ENCODE results near the gene KRTAP5-7.
"Not testable (repeated sequence)": the region's sequence is repeated elsewhere in the genome, so short reads cannot be mapped to it uniquely, and the experiment has no call there.

KRTAP5-7 gene

DNA sequence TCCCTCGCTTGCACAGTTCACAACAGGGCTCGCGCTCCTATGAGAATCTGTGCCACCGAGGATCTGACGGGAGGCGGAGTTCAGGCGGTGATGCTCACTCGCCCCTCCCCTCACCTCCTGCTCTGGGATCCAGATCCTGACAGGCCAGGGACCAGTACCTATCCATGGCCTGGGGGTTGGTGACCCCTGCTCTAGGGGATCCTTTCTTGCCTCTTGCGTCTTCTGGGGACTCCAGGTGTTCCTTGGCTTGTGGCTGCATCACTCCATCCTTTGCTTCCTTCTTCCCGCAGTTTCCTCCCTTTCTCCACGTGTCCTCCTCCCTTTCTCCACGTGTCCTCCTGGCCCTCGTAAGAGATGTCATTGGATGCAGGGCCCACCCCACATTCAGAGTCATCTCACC, 30.6 kb upstream of the KRTAP5-7 start:
- no peak for DNase-seq

DNA sequence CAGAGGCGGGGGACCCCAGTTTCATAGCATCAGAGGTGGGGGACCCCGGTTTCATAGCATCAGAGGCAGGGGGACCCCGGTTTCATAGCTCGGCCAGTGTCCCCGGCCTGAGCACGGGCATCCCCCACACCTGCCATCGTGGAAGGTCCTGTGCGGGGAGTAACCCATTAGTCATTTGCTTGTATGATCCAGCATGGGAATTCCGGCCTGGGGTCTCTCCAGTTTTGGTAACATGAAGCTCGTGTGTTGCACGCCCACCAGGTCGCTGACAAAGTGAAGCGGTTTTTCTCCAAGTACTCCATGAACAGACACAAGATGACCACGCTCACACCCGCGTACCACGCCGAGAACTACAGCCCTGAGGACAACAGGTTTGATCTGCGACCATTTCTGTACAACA, 29.0 kb upstream of the KRTAP5-7 start:
- DNase-seq: no peak

DNA sequence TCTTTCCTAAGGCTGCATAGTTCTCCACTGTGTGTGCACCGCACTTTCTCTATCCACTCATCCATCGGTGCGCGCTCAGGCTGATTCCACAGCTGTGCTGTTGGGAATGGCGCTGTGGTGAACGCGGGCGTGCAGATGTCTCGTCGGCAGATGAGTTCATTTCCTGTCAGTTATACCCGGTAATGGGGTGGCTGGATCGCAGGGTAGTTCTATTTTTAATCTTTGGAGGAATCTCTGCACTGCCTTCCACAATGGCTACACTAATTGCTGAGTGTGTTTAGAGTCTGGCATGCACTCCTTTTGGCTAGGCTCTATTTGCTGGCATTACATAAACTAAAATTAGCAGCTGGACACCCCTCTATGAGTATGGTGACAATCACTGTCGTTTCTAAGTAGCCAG, 27.9 kb upstream of the KRTAP5-7 start:
- no peak for DNase-seq

GRCh38 chr11:71499546-71499945, 27.5 kb upstream of the KRTAP5-7 start:
- no peak for DNase-seq

GRCh38 chr11:71500601-71501021, 26.5 kb upstream of the KRTAP5-7 start:
- DNase-seq: no peak

DNA sequence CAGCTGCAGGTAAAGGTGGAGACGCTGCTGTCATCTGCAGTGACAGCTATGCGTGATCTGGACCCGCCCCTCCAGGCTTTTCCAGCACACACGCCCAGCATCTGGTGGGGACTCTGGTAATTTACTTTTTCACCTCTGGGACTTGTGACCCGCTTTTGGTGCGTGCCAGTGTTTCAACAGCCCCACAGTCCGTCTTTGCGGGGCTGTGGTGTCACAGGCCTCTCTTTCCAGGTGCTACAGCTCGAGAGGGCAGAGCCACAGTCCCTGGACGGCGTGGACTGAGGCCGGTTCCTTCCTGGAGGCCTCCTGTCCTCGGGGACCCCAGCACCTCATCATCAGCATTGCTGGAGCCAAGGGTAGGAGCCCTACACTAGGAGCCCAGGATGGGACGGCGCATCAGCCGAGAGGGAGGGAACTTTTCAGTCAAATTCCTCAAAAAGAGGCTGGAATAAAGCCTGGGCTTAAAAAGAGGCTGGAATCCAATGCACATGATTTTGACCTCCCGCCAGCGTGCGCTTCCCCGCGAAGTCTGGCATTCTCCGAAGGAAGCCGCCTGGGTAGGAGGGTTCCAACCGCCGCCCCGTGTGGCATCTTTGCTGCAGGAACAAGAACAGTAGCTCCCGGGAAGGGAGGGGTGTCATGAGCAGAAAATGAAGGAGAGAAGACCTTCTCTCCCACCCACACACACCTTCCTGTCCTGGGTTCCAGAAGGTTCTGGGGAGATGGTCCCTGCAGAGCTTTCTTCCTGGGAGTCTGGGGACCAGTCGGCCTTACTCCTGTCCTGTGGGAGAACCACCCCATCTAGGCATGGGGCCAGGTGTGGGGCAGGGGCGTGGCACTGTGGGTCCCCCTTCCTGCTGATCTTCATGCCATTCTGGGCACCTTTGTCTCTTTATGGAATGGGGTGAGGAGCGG, 25.7 kb upstream of the KRTAP5-7 start:
- no peak for DNase-seq

GRCh38 chr11:71502026-71502425, 25.0 kb upstream of the KRTAP5-7 start:
- DNase-seq: no peak

- no peak for DNase-seq
Measured at GRCh38 chr11:71502871-71503435, 24.1 kb upstream of the KRTAP5-7 start.

DNA sequence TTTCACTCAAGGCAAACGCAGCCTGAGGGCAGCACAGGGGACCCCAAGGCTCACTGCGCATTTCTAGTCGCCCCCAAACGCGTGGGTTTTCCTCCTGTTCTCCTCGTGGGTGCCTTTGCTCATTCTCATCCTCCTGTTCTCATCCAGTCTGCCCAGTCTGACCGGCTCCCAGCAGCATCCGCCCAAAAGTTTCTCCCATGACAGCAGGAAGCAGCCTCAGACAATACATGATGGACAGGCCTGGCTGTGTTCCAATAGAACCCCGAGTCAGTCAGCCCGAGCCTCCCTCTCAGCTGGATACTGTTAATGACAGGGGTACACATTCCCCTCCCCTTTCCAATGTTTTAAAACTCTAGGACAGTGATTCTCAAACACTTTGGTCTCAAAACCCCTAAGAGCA, 22.5 kb upstream of the KRTAP5-7 start:
- no peak for DNase-seq

DNA sequence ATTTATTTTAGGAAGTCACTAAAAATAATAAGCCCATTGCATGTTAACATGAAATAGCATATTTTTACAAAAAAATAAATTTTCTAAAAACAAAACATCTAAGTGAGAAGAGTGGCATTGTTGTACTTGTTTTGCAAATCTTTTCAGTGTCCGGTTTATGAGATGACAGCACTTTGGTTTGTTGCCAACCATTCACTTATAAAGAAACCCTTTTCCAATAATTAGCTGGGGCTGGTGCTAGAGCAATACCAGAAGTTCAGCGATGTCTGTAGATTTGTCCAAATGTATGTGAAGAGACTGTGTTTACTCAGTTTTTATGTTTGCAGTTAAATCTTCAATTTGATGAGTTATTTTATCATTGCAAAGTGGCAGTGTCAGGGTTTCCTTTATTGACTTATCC, 22.1 kb upstream of the KRTAP5-7 start:
- DNase-seq: no peak

- no peak for DNase-seq
Measured at GRCh38 chr11:71505781-71506180, 21.3 kb upstream of the KRTAP5-7 start.

DNA sequence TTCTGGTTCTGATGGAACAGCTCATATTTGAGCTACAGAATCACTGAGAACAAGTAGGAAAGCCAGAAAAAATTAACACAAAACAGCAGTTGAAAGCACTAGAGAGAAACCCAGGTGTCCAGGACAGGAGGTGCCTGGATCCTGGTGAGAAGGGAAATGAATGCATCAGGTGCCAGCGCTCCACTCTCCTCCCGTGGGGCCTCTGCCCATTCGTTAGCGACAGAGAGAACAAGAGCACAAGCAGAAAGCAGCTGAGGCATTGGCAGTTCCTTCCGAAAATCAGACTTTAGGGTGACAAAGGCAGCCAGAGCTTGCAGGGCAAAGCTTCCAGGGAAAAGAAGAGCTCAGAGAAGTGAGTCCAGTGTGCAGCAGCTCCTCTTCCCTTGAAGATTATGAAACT, 20.0 kb upstream of the KRTAP5-7 start:
- DNase-seq: no peak

DNA sequence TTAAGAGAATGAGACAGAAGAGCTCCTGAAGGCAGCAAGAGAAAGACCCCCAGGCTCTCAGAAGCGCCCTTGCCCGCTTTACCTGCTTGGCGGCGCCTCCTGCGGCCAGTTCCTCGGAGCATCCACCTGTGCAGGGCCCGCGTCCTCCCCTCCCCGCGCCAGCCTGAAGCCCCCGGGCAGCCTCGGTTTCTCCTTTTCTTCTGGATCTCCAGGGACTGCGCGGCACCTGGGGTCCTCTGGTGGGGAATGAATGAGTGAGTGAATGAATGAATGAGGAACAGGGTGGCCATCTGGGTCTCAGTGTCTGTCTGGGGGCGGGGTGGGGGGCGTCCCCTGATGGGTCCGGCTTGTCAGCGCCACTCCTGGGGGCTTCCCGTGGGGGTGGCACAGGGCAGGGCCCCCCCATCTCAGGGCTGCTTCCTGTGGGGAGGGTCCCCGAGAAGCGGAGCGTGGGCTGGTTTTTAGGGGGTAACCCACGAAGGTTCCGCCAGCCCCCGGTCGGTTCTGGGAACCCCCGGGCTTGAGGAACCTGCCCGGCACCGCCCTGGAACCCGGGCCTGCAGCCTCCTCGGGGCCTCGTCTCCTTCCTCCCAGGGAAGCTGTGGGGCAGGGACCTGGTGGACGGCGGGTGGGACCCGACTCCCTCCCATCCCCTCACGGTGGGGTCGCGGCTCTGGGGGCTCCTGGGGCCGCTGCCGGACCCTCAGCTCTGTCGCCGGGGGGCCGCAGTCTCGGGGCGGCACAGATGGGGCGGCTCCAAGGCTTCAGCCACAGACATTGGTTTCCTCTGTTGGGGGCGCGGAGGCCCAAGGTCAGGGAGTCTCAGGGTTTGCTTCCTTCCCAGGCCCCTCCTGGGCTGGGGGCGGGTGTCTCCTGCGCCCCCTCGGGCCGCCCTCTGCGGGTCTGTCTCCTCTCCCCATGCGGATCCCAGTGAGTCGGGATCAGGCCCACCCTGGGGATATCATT, 8.3 kb upstream of the KRTAP5-7 start:
- DNase-seq: no peak

- DNase-seq: no peak
Measured at GRCh38 chr11:71519546-71519945, 7.5 kb upstream of the KRTAP5-7 start.

GRCh38 chr11:71525188-71525937, 1.7 kb upstream of the KRTAP5-7 start:
- no peak for DNase-seq

- no peak for DNase-seq
Measured at GRCh38 chr11:71525938-71526495, 1.1 kb upstream of the KRTAP5-7 start.

- no peak for DNase-seq
Measured at GRCh38 chr11:71527576-71528210, 626 bp downstream of the KRTAP5-7 start.

- DNase-seq: no peak
Measured at GRCh38 chr11:71530602-71531001, 3.5 kb downstream of the KRTAP5-7 start.

GRCh38 chr11:71532036-71532610, 5.1 kb downstream of the KRTAP5-7 start:
- DNase-seq: no peak

GRCh38 chr11:71534711-71535608, 7.9 kb downstream of the KRTAP5-7 start:
- not testable (repeated sequence) for DNase-seq
